ENCODE data around the gene THADA. TPM values are rescaled to one million over a fixed set of nuclear protein-coding genes. Genes with fewer than 3 reads are reported as not detected.

THADA gene
- total RNA-seq, 1 donor from 2014 or later: 29.3 TPM

GRCh38 chr2:43459446-43460173 lies 136.2 kb downstream of the THADA start:
- H3K27ac ChIP-seq: no peak overlapping the region
- H3K36me3 ChIP-seq: no peaks in the 10 kb centered on the region
- H3K4me1 ChIP-seq: peaks cover under 1% of the 10 kb centered on the region
- no peaks in the 10 kb centered on the region for H3K27me3 Mint-ChIP-seq (ENCODE audit: insufficient read depth, low read depth)
- H3K9me3 ChIP-seq (ENCODE audit: low read depth): no peaks in the 10 kb centered on the region
- H3K79me2 ChIP-seq (ENCODE audit: low read depth): no peaks in the 10 kb centered on the region
- H3K4me3 ChIP-seq: no peak overlapping the region
- H3K4me3 Mint-ChIP-seq: no peak overlapping the region
- H3K36me3 Mint-ChIP-seq: no peaks in the 10 kb centered on the region
- H2AFZ ChIP-seq (replicated peaks): no peak overlapping the region
- peaks cover 34% of the 10 kb centered on the region for H3K4me1 Mint-ChIP-seq
- H3K9ac ChIP-seq: no peak overlapping the region
- H3K27me3 ChIP-seq: no peaks in the 10 kb centered on the region
- H3K4me2 ChIP-seq: no peak overlapping the region
- no peak for DNase-seq (ENCODE audit: low spot score)
- no peaks in the 10 kb centered on the region for H4K20me1 ChIP-seq (ENCODE audit: low read depth)
- no peak overlapping the region for H3K27ac Mint-ChIP-seq
- H3K9me3 Mint-ChIP-seq: no peaks in the 10 kb centered on the region
- no peaks in the 10 kb centered on the region for H3F3A ChIP-seq (ENCODE audit: low read depth)
- TF ChIP-seq CTCF (IDR thresholded peaks at IDR 0.05): no peak
- TF ChIP-seq EZH2phosphoT487 (IDR thresholded peaks at IDR 0.05): no peak
- TF ChIP-seq EZH2 (IDR thresholded peaks at IDR 0.05): no peak

GRCh38 chr2:43458014-43458628 lies 137.7 kb downstream of the THADA start:
- H3K4me1 ChIP-seq: no peaks in the 10 kb centered on the region
- H3F3A ChIP-seq (ENCODE audit: low read depth): no peaks in the 10 kb centered on the region
- H3K9me3 Mint-ChIP-seq: no peaks in the 10 kb centered on the region
- no peak overlapping the region for H3K4me3 Mint-ChIP-seq
- no peaks in the 10 kb centered on the region for H3K79me2 ChIP-seq (ENCODE audit: low read depth)
- no peak for DNase-seq (ENCODE audit: low spot score)
- H3K36me3 ChIP-seq: no peaks in the 10 kb centered on the region
- H3K4me1 Mint-ChIP-seq: peaks cover 28% of the 10 kb centered on the region
- no peak overlapping the region for H3K9ac ChIP-seq
- no peaks in the 10 kb centered on the region for H3K27me3 Mint-ChIP-seq (ENCODE audit: insufficient read depth, low read depth)
- no peak overlapping the region for H3K27ac ChIP-seq
- no peaks in the 10 kb centered on the region for H3K27me3 ChIP-seq
- H4K20me1 ChIP-seq (ENCODE audit: low read depth): no peaks in the 10 kb centered on the region
- TF ChIP-seq EZH2phosphoT487 (IDR thresholded peaks at IDR 0.05): no peak
- no peaks in the 10 kb centered on the region for H3K9me3 ChIP-seq (ENCODE audit: low read depth)
- no peak overlapping the region for H3K4me3 ChIP-seq
- no peak overlapping the region for H3K27ac Mint-ChIP-seq
- no peak overlapping the region for H3K4me2 ChIP-seq
- no peaks in the 10 kb centered on the region for H3K36me3 Mint-ChIP-seq
- H2AFZ ChIP-seq (replicated peaks): no peak overlapping the region

- H3K4me1 Mint-ChIP-seq: peaks cover 19% of the 10 kb centered on the region
- no peak overlapping the region for H3K27ac Mint-ChIP-seq
- H3K36me3 Mint-ChIP-seq: no peaks in the 10 kb centered on the region
Observed at GRCh38 chr2:43455731-43456642, 139.9 kb downstream of the THADA start.

More at GRCh38 chr2:43455731-43456642, 139.9 kb downstream of the THADA start:
- no peaks in the 10 kb centered on the region for H3K27me3 Mint-ChIP-seq (ENCODE audit: insufficient read depth, low read depth)
- no peak overlapping the region for H3K4me2 ChIP-seq
- no peaks in the 10 kb centered on the region for H3K36me3 ChIP-seq
- H3K4me3 ChIP-seq: no peak overlapping the region
- no peaks in the 10 kb centered on the region for H3K27me3 ChIP-seq
- no peak overlapping the region for H3K27ac ChIP-seq
- H3K9ac ChIP-seq: no peak overlapping the region
- TF ChIP-seq CTCF (IDR thresholded peaks at IDR 0.05): no peak
- TF ChIP-seq EZH2phosphoT487 (IDR thresholded peaks at IDR 0.05): no peak
- TF ChIP-seq EZH2 (IDR thresholded peaks at IDR 0.05): no peak
- no peaks in the 10 kb centered on the region for H4K20me1 ChIP-seq (ENCODE audit: low read depth)
- H3K9me3 ChIP-seq (ENCODE audit: low read depth): no peaks in the 10 kb centered on the region
- DNase-seq (ENCODE audit: low spot score): no peak
- H3K4me3 Mint-ChIP-seq: no peak overlapping the region
- H3F3A ChIP-seq (ENCODE audit: low read depth): no peaks in the 10 kb centered on the region
- H3K79me2 ChIP-seq (ENCODE audit: low read depth): no peaks in the 10 kb centered on the region
- no peak overlapping the region for H2AFZ ChIP-seq (replicated peaks)
- no peaks in the 10 kb centered on the region for H3K9me3 Mint-ChIP-seq
- no peaks in the 10 kb centered on the region for H3K4me1 ChIP-seq

Data from neural progenitor cell (in vitro differentiated cells).